ENCODE data around the gene ARHGAP5. TPM values are rescaled to one million over a fixed set of nuclear protein-coding genes. Genes with fewer than 3 reads are reported as not detected.

ARHGAP5 gene
- total RNA-seq, 4 donors from 2014 or later, result 189 to 365 (median 229) TPM

DNA sequence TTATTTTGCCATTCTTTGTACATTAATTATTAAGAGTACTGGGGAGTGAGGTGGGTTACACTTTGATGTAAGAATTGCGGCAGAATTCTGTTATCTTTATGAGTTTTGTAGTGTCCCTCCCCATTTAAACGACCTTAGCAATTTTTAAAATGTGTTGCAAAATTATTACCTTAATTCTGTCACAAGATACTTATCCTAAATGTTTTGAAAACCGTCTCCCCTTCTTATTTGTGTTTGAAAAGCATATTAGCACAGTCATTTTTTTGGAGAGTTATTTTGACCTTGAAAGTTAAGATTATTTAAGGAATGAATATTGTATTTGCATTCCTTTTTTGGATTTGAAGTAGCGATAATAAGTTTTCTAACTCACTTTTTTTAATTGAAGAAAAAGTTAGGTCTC lies 2.2 kb downstream of the ARHGAP5 start:
- intact Hi-C loops (cut with DNase I), result loop anchor here (5.0 to 10.0 kb wide), 2 partner anchors 123 to 396 kb away; partner anchors contain the start of genes RNU6-7 and RNU6-8
- Histone ChIP-seq H3K36me3 (no peaks in the 10 kb centered on the region), H3K27ac (no peak overlapping the region), H3K9me3 (no peaks in the 10 kb centered on the region), H3K4me1 (peaks cover 14 to 30% of the 10 kb centered on the region in 2 donors), H3K27me3 (no peaks in the 10 kb centered on the region), H3K4me3 (replicated peaks in 1 of 3) (peak overlapping the region in 1 of 3 donors; percentile 96)
- TF ChIP-seq, protein P1, sequence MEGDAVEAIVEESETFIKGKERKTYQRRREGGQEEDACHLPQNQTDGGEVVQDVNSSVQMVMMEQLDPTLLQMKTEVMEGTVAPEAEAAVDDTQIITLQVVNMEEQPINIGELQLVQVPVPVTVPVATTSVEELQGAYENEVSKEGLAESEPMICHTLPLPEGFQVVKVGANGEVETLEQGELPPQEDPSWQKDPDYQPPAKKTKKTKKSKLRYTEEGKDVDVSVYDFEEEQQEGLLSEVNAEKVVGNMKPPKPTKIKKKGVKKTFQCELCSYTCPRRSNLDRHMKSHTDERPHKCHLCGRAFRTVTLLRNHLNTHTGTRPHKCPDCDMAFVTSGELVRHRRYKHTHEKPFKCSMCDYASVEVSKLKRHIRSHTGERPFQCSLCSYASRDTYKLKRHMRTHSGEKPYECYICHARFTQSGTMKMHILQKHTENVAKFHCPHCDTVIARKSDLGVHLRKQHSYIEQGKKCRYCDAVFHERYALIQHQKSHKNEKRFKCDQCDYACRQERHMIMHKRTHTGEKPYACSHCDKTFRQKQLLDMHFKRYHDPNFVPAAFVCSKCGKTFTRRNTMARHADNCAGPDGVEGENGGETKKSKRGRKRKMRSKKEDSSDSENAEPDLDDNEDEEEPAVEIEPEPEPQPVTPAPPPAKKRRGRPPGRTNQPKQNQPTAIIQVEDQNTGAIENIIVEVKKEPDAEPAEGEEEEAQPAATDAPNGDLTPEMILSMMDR (IDR thresholded peaks at IDR 0.05), result no peak
- TF ChIP-seq POLR2A (IDR thresholded peaks at IDR 0.05), result no peak
- 46 to 56% methylated on average over 4 of the region's 4 CpGs for WGBS, 2 donors
- DNase-seq, result no peak

DNA sequence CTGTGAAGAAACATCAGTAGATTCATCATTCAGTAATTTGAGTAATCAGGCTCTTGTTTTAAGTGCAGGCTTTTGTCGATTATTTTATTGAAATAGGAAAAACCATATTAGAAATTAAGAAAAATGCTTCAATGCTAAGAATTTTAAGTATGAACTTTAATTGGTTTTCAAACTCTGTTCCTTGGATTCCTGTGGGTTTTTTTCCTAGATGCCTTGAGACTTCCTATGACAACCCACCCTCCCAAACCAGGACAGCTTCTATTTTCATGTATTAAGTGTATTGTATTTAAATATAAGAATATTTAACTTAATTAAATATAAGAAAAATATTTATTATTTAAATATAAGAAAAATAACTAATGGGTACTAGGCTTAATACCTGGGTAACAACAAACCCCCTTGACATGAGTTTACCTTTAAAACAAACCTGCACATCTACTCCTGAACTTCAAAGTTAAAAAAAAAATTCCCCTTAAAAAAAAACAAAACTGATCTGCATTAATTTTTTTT lies 3.0 kb downstream of the ARHGAP5 start:
- Histone ChIP-seq H3K27ac (no peak overlapping the region), H3K27me3 (no peaks in the 10 kb centered on the region), H3K4me3 (replicated peaks in 1 of 3) (no peak overlapping the region), H3K4me1 (peaks cover 14 to 28% of the 10 kb centered on the region in 2 donors), H3K36me3 (no peaks in the 10 kb centered on the region), H3K9me3 (no peaks in the 10 kb centered on the region)
- DNase-seq, result no peak
- 80 to 86% methylated on average over 1 of the region's 1 CpG for WGBS, 2 donors
- TF ChIP-seq, protein P1 (IDR thresholded peaks at IDR 0.05), result no peak
- no peak for TF ChIP-seq POLR2A (IDR thresholded peaks at IDR 0.05)
- intact Hi-C loops (cut with DNase I), result no loop called here

DNA sequence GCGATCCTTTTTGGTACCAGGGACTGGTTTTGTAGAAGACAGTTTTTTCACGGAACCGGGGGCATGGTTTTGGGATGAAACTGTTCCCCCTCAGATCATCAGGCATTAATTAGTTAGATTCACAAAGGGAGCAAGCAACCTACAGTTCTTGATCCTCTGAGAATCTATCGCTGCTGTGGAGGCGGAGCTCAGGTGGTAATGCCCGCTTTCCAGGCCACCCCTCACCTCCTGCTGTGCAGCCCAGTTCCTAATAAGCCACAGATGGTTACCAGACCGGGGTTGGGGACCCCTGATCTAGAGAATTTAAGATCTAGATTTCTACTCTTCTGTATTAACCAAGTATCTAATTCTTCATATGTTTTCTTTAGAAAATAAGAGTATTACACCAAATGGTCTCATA lies 4.8 kb downstream of the ARHGAP5 start:
- TF ChIP-seq POLR2A (IDR thresholded peaks at IDR 0.05), result no peak
- TF ChIP-seq, protein P1 (IDR thresholded peaks at IDR 0.05), result no peak
- no peaks in the 10 kb centered on the region for H3K27me3 ChIP-seq
- H3K4me1 ChIP-seq, result peaks cover 14 to 28% of the 10 kb centered on the region in 2 donors
- intact Hi-C loops (cut with DNase I), result no loop called here
- no peak overlapping the region for H3K27ac ChIP-seq
- H3K36me3 ChIP-seq, result no peaks in the 10 kb centered on the region
- WGBS, 2 donors, result 86 to 87% methylated on average over 7 of the region's 7 CpGs
- no peak for DNase-seq
- H3K4me3 ChIP-seq (replicated peaks in 1 of 3), result no peak overlapping the region
- H3K9me3 ChIP-seq, result no peaks in the 10 kb centered on the region

DNA sequence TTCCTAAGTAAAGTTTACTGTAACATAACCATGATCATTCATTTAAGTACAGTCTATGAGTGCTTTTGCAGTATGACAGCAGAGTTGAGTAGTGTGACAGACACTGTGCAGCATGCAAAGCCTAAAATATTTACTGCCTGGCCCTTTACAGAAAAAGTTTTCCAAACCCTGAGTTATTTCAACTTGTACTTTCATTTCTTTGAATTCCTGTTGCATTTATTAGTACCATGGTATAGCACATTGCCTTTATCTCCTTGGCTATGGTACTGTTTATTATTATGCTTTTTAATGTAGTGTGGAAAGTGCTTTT lies 6.2 kb downstream of the ARHGAP5 start:
- Histone ChIP-seq H3K36me3 (no peaks in the 10 kb centered on the region), H3K27me3 (no peaks in the 10 kb centered on the region), H3K9me3 (no peaks in the 10 kb centered on the region), H3K27ac (no peak overlapping the region), H3K4me1 (peaks cover 22 to 31% of the 10 kb centered on the region in 2 donors), H3K4me3 (replicated peaks in 1 of 3) (no peak overlapping the region)
- no peak for DNase-seq
- intact Hi-C loops (cut with DNase I), result no loop called here
- TF ChIP-seq POLR2A (IDR thresholded peaks at IDR 0.05), result no peak
- TF ChIP-seq, protein P1 (IDR thresholded peaks at IDR 0.05), result no peak

DNA sequence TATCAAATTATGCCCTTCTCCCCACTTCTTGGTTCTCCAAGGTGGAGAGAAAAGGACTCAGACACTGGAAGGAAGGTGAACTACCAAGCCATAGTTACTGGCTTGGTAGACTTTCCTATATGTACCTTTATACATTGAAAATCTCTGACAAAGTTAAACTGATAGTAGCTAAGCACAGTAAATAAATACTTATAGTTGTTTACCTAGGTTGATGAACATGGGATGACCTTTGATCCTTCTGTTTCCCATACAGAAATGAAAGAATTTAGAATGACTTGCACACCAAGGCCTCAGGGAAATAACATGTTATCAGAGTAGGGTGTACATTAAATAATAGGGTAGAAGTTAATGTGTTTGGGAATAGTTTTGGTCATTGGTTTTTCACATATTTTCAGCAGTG lies 6.7 kb downstream of the ARHGAP5 start:
- no peaks in the 10 kb centered on the region for H3K9me3 ChIP-seq
- H3K4me3 ChIP-seq (replicated peaks in 1 of 3), result no peak overlapping the region
- no peaks in the 10 kb centered on the region for H3K27me3 ChIP-seq
- H3K36me3 ChIP-seq, result no peaks in the 10 kb centered on the region
- H3K4me1 ChIP-seq, result peaks cover 22 to 31% of the 10 kb centered on the region in 2 donors
- no peak for TF ChIP-seq POLR2A (IDR thresholded peaks at IDR 0.05)
- TF ChIP-seq, protein P1 (IDR thresholded peaks at IDR 0.05), result no peak
- intact Hi-C loops (cut with DNase I), result no loop called here
- DNase-seq, result no peak
- H3K27ac ChIP-seq, result no peak overlapping the region
